ENCODE data around the gene ZNF658.
"Not testable (repeated sequence)": the region's sequence is repeated elsewhere in the genome, so short reads cannot be mapped to it uniquely, and the experiment has no call there.

DNA sequence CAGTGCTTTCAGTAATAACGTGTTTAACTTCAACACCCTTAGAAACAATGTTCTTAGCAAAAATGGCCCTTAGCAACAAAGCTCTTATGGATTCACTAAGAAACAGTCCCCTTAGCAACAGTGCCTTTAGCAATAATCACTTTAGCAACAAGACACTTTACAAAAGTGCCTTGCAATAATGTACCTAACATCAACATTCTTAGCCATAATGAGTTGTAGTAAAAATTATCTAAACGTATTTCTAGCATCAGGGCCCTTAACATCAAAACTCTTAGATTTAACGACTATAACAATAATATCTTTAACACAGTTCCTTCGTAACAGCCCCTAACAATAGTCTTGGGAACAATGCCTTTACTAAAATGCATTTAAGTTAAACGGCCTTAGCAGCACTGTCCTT is 37.8 kb downstream of the ZNF658 start:
- not testable (repeated sequence) for TF ChIP-seq EZH2phosphoT487 (IDR thresholded peaks at IDR 0.05; ENCODE audit: borderline replicate concordance, low read depth); CTCF (IDR thresholded peaks at IDR 0.05); JUND (IDR thresholded peaks at IDR 0.05); RAD21 (IDR thresholded peaks at IDR 0.05; ENCODE audit: low read length); ELF1 (IDR thresholded peaks at IDR 0.05); RCOR1 (IDR thresholded peaks at IDR 0.05; ENCODE audit: low read length); GABPA (IDR thresholded peaks at IDR 0.05; ENCODE audit: low read depth); SIN3A (IDR thresholded peaks at IDR 0.05; ENCODE audit: borderline replicate concordance, low read depth, low read length); POLR2AphosphoS5 (IDR thresholded peaks at IDR 0.05; ENCODE audit: low read depth, low read length)
- TF ChIP-seq, protein P1, sequence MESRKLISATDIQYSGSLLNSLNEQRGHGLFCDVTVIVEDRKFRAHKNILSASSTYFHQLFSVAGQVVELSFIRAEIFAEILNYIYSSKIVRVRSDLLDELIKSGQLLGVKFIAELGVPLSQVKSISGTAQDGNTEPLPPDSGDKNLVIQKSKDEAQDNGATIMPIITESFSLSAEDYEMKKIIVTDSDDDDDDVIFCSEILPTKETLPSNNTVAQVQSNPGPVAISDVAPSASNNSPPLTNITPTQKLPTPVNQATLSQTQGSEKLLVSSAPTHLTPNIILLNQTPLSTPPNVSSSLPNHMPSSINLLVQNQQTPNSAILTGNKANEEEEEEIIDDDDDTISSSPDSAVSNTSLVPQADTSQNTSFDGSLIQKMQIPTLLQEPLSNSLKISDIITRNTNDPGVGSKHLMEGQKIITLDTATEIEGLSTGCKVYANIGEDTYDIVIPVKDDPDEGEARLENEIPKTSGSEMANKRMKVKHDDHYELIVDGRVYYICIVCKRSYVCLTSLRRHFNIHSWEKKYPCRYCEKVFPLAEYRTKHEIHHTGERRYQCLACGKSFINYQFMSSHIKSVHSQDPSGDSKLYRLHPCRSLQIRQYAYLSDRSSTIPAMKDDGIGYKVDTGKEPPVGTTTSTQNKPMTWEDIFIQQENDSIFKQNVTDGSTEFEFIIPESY (IDR thresholded peaks at IDR 0.05; ENCODE audit: borderline replicate concordance, low read depth) = not testable (repeated sequence)
